ENCODE results near the gene RGS3. TPM values are rescaled to one million over a fixed set of nuclear protein-coding genes. Genes with fewer than 3 reads are reported as not detected.

RGS3 gene
- total RNA-seq, 1 experiment from 2014 or later, result 71.1 TPM

GRCh38 chr9:113619491-113620376 lies 156.2 kb downstream of the RGS3 start:
- no peak for TF ChIP-seq CTCF (IDR thresholded peaks at IDR 0.05; ENCODE audit: insufficient read depth in 1 of 2, low read depth in 1 of 2, low read length in 1 of 2, severe bottlenecking in 1 of 2, unreplicated experiment in 1 of 2)
- H3K27ac Mint-ChIP-seq (ENCODE audit: unreplicated experiment), result peak overlapping the region; percentile 94
- Histone ChIP-seq H3K27me3 (replicated peaks; ENCODE audit: control insufficient read depth, insufficient read depth, low read length) (no peaks in the 10 kb centered on the region; the same call in 1 of the 2 replicates), H3K4me3 (ENCODE audit: low read depth, low read length) (no peak overlapping the region), H3K4me1 (peaks cover 42% of the 10 kb centered on the region), H3K36me3 (ENCODE audit: control insufficient read depth, insufficient read depth, low read length) (no peaks in the 10 kb centered on the region), H3K9me3 (no peaks in the 10 kb centered on the region)
- no peaks in the 10 kb centered on the region for H3K9me3 Mint-ChIP-seq (ENCODE audit: unreplicated experiment)
- no peak for DNase-seq
- CTCF ChIA-PET, result no interaction called here
- intact Hi-C loops (cut with micrococcal nuclease; ENCODE audit: unreplicated experiment), result no loop called here
- no peak overlapping the region for H3K4me3 Mint-ChIP-seq (ENCODE audit: unreplicated experiment)
- peaks cover 38% of the 10 kb centered on the region for H3K4me1 Mint-ChIP-seq (ENCODE audit: low read depth, unreplicated experiment)
- no peaks in the 10 kb centered on the region for H3K36me3 Mint-ChIP-seq (ENCODE audit: insufficient read depth, unreplicated experiment)
- POLR2A ChIA-PET, result no interaction called here
- TSS peak; percentile 71 for BruUV-seq (replicated peaks)
- H3K27me3 Mint-ChIP-seq (ENCODE audit: insufficient read depth, unreplicated experiment), result no peaks in the 10 kb centered on the region

GRCh38 chr9:113620377-113621161 lies 157.0 kb downstream of the RGS3 start:
- H3K4me1 Mint-ChIP-seq (ENCODE audit: low read depth, unreplicated experiment), result peaks cover 38% of the 10 kb centered on the region
- peak overlapping the region; percentile 94 for H3K27ac Mint-ChIP-seq (ENCODE audit: unreplicated experiment)
- Histone ChIP-seq H3K4me3 (ENCODE audit: low read depth, low read length) (no peak overlapping the region), H3K36me3 (ENCODE audit: control insufficient read depth, insufficient read depth, low read length) (no peaks in the 10 kb centered on the region), H3K4me1 (peaks cover 42% of the 10 kb centered on the region), H3K9me3 (no peaks in the 10 kb centered on the region), H3K27me3 (replicated peaks; ENCODE audit: control insufficient read depth, insufficient read depth, low read length) (no peaks in the 10 kb centered on the region; the same call in 1 of the 2 replicates)
- POLR2A ChIA-PET, result no interaction called here
- no peaks in the 10 kb centered on the region for H3K36me3 Mint-ChIP-seq (ENCODE audit: insufficient read depth, unreplicated experiment)
- CTCF ChIA-PET, result no interaction called here
- H3K9me3 Mint-ChIP-seq (ENCODE audit: unreplicated experiment), result no peaks in the 10 kb centered on the region
- no TSS peak for BruUV-seq (replicated peaks)
- peak; percentile 78 to 81 for DNase-seq
- no peaks in the 10 kb centered on the region for H3K27me3 Mint-ChIP-seq (ENCODE audit: insufficient read depth, unreplicated experiment)
- peak overlapping the region; percentile 29 for H3K4me3 Mint-ChIP-seq (ENCODE audit: unreplicated experiment)
- TF ChIP-seq CTCF (IDR thresholded peaks at IDR 0.05; ENCODE audit: insufficient read depth in 1 of 2, low read depth in 1 of 2, low read length in 1 of 2, severe bottlenecking in 1 of 2, unreplicated experiment in 1 of 2), result no peak
- intact Hi-C loops (cut with micrococcal nuclease; ENCODE audit: unreplicated experiment), result no loop called here

- Histone ChIP-seq H3K27me3 (replicated peaks; ENCODE audit: control insufficient read depth, insufficient read depth, low read length) (no peaks in the 10 kb centered on the region), H3K4me3 (ENCODE audit: low read depth, low read length) (no peak overlapping the region), H3K36me3 (ENCODE audit: control insufficient read depth, insufficient read depth, low read length) (no peaks in the 10 kb centered on the region), H3K9me3 (no peaks in the 10 kb centered on the region), H3K4me1 (peaks cover 42% of the 10 kb centered on the region)
- no peak for DNase-seq
- CTCF ChIA-PET, result no interaction called here
- BruUV-seq (replicated peaks), result no TSS peak
- Mint-ChIP-seq H3K36me3 (ENCODE audit: insufficient read depth, unreplicated experiment) (no peaks in the 10 kb centered on the region), H3K9me3 (ENCODE audit: unreplicated experiment) (no peaks in the 10 kb centered on the region), H3K27ac (ENCODE audit: unreplicated experiment) (peak overlapping the region; percentile 94), H3K27me3 (ENCODE audit: insufficient read depth, unreplicated experiment) (no peaks in the 10 kb centered on the region), H3K4me3 (ENCODE audit: unreplicated experiment) (no peak overlapping the region), H3K4me1 (ENCODE audit: low read depth, unreplicated experiment) (peaks cover 38% of the 10 kb centered on the region)
- TF ChIP-seq CTCF (IDR thresholded peaks at IDR 0.05; ENCODE audit: insufficient read depth in 1 of 2, low read depth in 1 of 2, low read length in 1 of 2, severe bottlenecking in 1 of 2, unreplicated experiment in 1 of 2), result no peak
- intact Hi-C loops (cut with micrococcal nuclease; ENCODE audit: unreplicated experiment), result no loop called here
- POLR2A ChIA-PET, result no interaction called here
Observed at GRCh38 chr9:113621309-113621791, 157.8 kb downstream of the RGS3 start.
